HK-2 (cell line): ENCODE results near the gene UBAC1.
"Not testable (repeated sequence)": the region's sequence is repeated elsewhere in the genome, so short reads cannot be mapped to it uniquely, and the experiment has no call there.

Experiments used
- DNase-seq: peaks from one replicate; pipeline ENCODE4 v3.0.0-alpha.2; 2018; ENCODE audit not compliant: unreplicated experiment

The UBAC1 gene

DNA sequence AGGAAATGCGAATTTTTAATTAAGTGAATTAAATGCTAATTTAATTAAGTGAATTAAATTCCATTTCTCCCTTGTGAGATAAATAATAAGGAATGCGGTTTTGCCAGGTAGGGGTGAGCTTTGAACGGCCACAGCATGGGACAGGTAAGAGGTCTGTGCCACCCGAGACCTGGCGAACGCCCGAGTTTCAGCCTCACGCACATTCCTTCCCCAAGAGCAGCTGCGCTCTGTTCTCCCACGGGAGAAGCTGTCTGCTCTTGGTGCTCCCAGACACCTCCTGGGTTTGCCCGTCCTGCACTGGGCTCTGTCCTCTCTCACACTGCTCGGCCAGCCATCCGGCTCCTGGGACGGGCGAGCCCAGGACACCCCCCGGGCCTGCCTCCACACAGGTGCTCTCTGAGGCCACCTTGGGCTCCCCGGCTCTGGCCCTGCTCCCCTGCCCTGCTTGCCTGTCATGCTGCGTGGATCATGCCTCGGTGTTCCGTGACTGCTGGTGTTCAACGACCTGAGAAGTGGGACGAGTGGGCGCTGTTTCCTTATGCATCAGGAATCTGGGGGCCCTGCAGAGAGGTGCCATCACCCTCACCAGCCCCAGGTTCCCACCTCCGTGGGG is 40.1 kb downstream of the UBAC1 start:
- DNase-seq: no peak

DNA sequence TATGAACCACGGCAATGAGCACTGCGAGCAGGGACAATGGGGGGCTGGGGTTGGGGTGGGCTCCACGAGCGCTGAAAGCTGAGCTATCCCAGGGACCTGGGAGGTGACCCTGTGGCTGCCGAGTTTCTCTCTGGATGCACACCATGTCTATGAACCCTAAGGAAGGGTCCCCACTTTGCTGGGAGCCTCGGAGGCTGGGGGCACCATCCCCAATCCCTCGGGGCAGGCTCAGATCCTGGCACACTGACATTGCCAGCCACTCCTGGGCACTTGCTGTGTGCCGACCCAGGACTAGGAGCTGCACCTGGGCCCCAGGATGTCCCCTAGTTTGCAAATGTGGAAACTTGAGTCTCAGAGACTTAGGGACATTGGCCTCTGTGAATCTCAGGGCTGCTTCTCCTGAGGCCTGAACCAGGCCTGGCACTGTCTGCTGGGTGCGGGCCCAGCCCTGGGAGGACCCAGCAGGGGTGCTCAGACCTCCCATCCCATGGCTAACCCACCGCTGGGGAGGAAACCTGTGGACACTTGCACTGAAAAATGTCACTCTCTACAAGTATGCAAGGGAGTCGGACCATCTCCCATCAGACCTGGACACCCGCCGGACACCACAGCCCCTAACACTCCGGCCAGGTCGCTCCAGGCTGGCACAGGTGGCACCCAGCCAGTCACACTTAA is 40.8 kb downstream of the UBAC1 start:
- DNase-seq: no peak

DNA sequence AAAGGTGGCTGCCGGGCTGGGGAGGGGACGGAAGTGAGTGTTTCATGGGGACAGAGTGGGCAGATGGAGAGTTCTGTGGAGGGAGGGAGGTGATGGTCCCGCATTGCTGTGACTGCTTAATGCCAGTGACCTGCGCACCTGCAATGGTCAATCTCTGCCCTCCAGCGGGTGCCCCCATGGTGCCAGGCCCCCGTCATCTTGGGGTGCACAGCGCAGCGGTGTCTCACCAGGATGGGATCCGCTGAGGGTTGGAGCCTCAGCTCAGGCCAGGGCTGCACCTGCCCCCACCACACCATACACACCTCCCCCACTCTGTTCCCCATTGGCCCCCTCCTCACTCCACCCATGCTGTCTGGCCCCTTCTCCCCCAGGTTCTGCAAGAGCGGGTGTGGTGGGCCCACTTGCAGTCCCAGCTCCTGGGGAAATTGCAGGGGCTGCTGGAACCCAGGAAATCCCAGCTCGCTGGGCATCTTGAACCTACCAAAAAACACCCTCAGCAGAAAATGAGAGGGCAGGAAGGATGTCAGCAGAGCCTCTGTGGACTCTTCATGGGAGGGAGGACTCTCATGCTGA is 41.8 kb downstream of the UBAC1 start:
- no peak for DNase-seq

DNA sequence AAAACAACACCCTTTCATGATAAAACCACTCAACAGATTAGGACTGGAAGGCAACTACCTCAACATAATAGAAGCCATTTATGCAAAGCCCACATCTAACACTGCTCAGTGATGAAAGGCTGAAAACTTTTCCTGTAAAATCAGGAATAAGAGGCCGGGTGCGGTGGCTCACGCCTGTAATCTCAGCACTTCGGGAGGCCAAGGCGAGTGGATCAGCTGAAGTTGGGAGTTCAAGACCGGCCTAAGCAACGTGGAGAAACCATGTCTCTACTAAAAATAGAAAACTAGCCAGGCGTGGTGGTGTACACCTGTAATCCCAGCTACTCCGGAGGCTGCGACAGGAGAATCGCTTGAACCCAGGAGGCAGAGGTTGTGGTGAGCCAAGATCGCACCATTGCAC is 44.9 kb downstream of the UBAC1 start:
- not testable (repeated sequence) for DNase-seq

DNA sequence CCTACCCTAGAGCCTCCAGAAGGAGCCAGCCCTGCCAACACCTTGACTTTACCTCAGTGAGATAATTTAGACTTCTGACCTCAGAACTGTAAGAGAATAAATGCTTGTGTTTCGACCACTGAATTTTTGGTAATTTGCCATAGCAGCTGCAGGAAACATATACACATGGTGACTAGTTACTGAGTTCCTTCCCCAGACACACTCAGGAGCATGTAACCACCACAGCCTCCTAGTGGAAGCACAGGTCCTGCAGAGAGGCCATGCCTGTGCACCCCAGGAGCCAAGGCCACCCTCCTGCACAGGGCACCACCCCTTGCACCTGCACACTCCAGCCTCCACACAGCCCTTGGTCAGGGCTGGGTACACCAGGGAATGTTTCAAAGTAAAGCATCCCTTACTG is 46.3 kb downstream of the UBAC1 start:
- DNase-seq: no peak

DNA sequence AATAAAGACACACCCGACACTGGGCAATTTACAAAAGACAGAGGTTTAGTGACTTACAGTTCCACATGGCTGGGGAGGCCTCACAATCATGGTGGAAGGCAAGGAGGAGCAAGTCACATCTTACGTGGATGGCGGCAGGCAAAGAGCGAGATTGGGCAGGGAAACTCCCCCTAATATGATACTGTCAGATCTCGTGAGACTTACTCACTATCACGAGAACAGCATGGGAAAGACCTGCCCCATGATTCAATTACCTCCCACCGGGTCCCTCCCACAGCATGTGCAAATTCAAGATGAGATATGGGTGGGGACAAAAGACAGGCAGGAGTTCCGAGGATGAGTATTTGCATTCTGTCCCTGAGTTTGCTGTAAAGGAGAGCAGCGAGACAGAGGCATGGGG is 49.9 kb downstream of the UBAC1 start:
- DNase-seq: not testable (repeated sequence)

DNA sequence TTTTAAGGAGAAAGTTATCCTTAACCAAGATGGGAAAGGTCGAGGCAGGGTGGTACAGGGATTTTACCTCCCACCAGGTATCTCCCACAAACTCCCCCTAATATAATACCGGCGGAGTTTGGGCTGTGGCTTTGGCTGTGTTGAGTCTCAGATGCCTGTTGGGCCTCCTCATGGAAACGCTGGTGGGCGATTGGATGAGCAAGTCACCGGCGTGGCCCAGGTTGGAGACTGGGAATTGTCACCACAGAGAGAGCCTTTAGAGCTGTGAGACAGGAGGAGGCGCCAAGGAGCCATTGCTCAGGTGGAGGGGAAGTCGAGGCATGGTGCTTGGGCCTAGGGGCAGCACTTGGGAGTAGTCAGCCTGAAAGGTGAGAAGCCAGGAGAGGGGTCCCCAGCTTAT is 50.4 kb downstream of the UBAC1 start:
- no peak for DNase-seq

DNA sequence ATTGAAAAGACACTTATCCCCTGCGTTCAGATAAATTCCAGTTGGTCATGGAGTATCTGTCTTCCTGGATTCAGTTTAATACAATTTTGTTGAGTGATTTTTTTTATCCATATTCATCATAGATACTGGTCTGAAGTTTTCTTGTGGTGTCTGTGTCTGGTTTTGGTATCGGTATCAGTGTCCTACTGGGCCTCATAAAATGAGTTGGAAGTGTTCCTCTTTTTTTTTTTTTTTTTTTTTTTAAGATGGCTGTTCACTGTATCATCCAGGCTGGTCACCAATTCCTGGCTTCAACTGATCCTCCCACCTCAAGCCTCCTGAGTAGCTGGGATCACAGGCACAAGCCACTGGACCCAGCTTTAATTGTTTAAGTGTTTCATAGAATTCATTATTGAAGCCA is 51.0 kb downstream of the UBAC1 start:
- no peak for DNase-seq

DNA sequence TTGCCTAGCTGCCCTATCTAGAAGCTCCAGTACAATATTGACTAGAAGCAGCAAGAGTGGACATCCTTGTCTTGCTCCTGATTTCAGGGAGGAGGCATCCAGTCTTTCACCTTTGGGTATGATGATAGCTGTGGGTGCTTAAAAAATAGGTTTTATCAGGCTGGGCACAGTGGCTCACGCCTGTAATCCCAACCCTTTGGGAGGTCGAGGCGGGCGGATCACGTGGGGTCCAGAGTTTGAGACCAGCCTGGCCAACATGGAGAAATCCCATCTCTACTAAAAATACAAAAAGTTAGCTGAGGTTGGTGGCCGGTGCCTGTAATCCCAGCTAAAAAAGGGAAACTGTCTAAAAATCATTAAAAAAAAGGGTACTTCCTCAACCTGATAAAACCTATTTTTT is 51.8 kb downstream of the UBAC1 start:
- DNase-seq: no peak

DNA sequence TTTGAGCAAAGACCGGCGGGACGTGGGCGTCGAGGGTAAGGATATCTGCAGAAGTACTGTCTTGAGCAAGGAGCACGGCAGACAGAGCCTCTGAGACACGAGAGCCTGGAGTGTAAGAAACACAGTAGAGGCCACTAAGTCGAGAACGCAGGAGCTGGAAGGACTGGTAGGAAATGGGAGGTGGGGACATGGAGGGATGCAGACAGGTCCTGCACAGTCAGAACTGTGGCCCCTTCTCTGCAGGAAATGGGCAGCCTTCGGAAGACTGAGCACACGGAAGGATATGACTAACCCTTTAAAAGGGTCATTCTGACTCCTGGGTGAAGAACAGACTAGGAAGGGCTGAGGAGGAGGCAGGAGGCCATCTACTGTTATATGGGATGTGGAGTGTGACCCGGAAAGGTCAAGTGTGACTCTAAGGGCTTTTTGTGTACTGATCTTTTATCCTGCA is 52.4 kb downstream of the UBAC1 start:
- peak; percentile 61 for DNase-seq

DNA sequence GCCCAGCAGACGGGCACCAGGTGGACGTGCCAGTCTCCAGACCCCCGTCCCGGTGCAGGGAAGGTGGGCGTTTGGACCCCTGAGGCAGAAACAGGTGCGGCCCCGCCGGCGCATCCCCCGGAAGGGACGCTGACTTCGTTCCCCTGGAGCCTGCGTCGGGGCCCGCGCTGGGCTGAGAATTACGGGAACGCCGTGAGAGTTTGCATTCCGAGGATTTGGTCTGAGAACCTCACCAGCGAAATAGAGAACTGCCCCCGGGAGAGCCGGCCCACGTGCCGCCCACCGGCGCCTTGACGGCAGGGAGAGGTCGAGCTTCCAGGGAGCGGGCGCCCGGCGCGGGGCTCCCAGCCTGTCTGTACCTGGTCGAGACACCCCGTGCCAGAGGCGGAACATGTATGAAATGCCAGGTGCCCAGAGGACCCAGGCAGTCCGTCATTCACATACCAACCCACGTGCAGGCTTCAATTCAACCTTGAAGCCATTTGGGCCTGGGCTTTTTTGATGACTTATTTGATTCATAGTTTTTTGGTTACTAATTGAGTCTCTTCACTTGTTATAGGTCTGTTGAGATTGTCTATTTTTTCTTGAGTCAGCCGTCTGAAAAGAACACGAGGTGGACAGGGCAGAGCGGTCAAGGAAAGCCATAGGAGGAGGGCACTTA is 53.0 kb downstream of the UBAC1 start:
- peak; percentile 53 for DNase-seq

DNA sequence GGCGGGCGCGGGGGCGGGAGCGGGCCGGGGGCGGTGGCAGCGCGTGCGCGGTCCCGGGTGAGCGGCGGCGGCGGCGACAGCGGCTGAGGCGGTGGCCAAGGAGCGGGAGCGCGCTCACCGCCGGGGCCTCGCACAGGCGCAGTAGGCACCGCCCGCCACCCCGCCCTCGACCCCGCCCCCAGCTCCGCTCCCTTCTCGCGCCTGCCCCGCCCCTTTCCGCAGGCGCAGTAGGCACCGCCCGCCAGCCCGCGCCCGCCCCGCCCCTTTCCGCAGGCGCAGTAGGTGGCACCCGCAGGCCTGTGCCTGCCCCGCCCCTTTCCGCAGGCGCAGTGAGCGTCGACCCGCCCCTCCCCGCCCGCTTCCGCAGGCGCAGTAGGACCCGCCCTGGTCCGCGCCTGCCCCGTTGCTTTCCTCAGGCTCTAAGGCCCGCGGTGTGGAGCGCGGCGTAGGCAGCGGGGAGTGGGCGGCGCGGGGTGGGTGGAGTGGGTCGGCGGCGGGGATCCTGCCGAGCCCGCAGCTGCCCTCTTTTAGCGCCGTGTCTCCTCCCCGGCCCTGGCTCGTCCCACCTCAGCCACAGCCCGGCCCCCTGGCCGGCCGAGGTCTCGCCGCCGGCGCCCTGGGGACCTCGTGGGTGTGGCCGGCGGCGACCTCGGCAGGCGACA is 53.6 kb downstream of the UBAC1 start, which contains the start of gene CAMSAP1:
CAMSAP1 (minus strand) TSS at position 116 of the 662 bp plus-strand sequence. CDS start 387 bp downstream, outside the sequence.
- peak; percentile 97 for DNase-seq

DNA sequence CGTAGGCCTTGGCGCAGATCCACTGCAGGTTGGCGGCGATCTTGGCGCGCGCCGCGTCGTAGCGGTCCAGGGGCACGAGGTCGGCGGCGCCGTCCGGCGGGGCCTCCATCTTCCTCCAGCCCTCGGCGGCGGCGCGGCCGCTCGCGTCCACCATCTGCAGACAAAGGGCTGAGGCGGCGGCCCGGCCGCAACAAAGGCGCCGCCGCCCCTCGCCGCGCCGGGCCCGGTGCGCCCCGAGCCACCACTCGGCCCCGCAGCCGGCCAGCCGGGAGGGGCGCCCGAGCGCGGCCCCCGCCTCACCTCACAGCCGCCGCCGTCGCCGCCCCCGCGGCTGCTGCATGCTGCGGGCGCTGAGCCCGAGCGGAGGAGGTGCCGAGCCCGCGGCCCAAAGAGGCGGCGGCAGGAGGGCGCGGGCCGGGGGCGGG is 54.2 kb downstream of the UBAC1 start:
- peak; percentile 28 for DNase-seq

DNA sequence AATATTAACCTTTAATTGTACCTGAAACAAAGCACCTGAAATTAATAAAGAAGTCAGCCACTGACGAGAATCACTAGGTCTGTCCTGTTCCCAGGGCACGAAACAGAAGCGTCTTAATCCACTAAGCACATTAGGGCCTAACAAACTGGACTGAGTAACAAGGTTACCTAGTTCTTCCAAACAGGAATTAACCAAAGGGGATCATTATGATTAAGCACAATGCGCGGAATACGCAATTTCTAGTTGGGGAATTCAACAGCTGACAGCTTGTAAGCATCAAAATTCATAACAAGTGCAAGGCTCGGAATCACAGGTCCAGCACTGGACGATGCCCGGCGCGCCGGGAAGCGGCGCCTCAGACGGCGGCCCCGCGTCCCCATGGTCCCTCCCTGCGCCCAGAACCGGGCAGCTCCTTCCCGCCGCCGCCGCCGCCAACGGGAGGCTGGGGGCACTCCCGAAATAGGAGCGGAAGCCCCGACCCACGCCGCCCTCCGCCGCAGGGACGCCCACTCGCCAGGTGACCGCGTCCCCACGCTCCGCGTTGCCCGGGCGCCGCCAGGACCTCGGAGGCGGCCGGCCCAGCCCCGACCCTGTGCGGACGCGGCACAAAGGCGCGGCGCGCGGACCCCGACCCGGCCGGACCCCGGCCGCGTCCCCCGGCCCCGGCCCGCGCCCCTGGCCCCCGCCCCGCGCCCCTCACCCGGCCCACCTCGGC is 54.7 kb downstream of the UBAC1 start:
- DNase-seq: peak; percentile 35

DNA sequence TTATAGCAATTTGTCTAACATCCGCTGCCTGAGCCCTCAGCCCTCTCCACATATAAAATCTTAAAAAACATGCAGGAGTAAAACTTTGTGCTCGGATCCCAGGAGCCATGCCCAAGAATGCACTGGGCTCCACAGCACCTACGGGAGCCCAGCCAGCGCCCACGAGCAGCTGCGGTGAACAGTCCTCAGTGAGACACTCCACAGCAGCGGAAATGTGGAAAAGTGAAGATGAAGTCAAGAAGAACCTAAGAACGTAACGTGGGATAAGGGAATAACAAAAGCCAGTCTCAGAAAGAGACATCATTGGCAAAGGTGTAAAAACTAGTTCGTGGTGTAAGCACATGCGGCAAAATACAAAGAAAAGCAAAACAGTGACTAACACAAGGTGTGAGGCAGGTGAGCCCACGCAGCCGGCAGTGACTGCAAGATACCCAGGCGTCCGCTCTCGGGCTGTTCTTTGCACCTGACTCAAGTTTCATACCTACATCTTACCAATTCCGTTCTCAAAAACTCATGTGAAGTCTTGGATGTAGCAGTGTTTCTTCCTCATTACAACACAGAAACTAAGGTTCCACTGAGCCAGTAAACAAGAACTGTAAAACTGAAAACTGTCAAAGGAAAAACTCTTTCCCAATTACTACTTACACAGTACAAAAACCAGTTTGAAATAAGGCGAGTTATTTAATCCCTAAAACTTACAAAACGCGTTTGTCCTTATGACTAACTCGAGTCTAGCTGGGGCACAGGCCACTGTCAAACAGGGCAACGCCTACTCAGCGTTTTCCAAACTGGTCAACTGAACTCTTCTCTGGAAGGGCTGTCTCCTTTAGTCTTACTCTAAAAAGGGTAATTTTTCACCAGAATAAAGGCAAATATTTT is 55.6 kb downstream of the UBAC1 start:
- no peak for DNase-seq

DNA sequence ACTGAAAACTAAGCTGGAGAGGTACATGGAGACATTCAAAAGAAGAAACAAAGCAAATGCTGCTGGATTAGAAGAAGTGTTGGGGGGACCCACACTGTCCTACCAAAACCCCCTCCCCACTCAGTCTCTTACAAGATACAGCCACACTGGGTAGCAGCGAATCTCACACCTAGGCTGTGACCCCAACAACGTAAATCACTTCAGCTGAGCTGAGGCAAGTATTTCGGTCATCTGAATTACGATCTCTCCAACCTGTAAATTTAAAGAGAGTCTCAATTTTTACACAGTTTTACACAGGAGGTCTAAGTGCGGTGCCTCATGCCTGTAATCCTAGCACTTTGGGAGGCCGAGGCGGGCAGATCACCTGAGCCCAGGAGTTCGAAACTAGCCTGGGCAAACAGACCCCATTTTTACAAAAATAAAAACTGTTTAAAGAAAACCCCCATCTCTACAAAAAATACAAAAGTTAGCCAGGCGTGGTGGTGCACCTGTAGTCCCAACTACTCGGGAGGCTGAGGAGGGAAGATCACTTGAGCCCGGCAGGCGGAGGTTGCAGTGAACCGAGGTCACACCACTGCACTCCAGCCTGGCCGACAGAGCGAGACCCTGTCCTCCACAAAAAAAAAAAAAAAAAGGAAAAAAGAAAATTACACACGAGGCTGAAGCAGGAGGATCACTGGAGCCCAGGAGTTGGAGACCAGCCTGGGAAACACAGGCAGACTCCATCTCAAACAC is 57.2 kb downstream of the UBAC1 start:
- DNase-seq: no peak

DNA sequence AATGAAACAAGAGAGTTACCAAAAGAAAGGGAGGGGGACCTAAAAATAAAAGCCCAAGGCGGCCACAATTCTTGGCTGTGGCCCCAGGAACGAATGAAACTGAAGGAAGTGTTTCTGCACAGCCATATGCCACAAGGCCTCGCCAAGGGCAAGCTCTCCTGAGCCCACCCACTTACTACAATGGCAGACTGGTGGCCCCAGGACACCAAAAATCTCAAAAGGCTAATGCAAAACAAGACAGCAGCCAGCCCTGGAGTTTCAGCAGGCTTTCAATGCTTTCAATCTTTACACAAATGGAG is 57.9 kb downstream of the UBAC1 start:
- no peak for DNase-seq

DNA sequence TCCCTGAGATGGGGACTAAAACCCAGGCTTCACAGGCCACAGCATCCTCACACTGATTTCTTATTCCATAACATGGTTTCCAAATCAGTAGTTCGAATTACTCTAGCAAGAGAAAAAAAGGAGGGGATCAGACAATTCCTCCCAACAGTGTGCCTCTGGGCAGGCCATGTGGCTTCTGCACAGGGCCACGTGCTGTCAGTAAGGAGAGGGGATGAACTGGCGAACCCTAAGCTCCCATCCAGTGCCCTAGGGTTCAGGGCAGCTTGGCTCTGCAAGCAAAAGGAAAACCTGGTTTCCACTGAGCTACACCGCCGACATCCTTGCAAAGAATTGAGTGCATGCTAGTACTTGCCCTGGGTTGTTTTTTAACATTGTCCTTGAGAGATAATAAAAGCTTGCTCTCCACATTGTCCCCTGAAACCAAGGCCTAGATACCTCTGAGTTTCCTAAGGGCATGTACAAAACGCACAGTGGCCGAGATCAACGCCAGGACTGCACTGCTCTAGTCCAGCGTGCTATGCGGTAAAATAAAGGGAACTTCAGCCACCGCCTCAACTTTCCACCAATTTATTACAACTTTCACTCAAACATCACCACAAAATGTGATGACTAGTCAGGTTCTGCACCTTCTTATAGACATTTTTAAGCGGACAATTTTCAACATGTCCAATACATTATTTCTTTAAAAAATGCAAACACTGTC is 58.4 kb downstream of the UBAC1 start:
- no peak for DNase-seq

DNA sequence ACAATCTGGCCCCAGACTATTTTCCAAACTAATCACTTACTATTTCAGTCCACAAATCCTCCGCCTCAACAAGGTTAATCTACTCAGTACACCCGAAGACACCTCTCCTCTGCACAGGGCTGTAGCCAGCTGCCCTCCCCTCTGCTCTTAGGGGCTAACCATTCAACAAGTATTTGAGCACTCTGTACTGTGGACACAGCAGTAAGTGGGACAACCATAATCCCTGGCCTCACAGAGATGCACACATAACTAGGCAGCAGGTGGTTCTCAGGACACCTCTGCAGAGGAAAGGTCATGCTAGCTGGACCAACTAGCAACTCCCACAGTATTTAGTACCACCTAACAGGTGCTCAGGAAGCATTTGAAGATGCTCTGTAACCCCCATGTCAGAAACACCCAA is 59.3 kb downstream of the UBAC1 start:
- no peak for DNase-seq
